NT2/D1 (cell line): ENCODE results near the gene DBT.

ENCODE experiments used
- YY1 ChIP-seq: IDR thresholded peaks from 2 replicates; pipeline ENCODE4 v1.6.1; 2011; ENCODE audit not compliant: insufficient read length, insufficient read depth
- ZNF274 ChIP-seq: IDR thresholded peaks from 2 replicates; pipeline ENCODE4 v1.6.1; 2011; ENCODE audit warnings: mild to moderate bottlenecking, low read depth, low read length

DNA sequence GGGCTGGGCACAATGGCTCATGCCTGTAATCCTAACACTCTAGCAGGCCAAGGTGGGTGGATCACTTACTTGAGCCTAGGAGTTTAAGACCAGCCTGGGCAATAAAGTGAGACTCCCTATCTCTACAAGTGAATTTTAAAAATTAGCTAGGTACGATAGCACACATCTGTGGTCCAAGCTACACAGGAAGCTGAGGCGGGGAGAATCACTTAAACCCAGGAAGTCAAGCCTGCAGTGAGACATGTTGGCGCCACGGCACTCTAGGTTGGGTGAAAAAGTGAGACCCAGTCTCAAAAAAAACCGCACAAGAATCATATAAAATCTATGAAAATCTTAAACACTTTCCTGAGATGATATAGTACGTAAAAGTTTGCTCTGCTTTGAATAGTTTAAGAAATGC, 30.2 kb downstream of the DBT start:
- TF ChIP-seq ZNF274 (no peak), YY1 (no peak)
